Activated T-cell treated with anti-CD3 and anti-CD28 coated beads for 24 hours (primary cell): ENCODE results near the gene BNIP5.
"Not testable (repeated sequence)": the region's sequence is repeated elsewhere in the genome, so short reads cannot be mapped to it uniquely, and the experiment has no call there.

Experiments
- DNase-seq: peaks from one replicate; pipeline ENCODE4 v3.0.0-alpha.2; 2020; ENCODE audit warnings: low read depth

The BNIP5 gene

DNA sequence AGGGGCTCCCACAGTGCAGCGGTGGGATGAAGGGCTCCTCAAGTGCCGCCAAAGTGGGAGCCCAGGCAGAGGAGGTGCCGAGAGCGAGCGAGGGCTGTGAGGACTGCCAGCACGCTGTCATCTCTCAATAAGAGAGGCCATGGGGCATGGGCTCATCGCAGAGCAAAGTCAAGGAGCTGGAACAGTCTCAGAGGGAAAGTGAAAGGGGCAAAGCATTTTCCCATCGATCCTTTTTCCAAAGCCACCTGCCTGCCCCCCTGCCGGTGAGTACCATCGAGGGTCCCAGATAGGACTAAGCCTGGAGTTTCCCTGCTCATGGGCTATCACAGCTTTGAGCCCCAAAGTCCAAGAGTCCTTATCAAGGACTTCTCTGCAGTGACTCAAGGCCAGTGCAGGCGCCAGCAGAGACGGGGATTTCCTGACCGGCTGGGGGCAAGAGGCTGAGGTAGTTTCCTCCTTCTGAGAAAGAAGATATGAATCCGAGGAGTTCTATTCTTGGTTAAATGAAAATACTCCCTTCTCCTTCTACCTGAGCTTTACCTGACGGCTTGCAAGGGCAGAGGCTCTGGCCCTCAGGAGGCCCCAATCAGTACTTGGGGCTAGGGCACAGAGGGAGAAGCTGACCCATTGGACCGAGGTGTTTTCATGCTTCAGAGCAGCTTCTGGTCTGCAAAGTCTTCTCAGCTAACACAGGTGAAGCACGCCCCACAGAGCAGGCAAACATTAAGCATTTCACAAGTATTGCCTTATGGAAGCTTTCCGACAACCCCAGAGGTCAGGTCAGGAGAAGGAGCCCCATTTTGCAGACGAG lies 28.2 kb upstream of the BNIP5 start:
- DNase-seq: no peak

DNA sequence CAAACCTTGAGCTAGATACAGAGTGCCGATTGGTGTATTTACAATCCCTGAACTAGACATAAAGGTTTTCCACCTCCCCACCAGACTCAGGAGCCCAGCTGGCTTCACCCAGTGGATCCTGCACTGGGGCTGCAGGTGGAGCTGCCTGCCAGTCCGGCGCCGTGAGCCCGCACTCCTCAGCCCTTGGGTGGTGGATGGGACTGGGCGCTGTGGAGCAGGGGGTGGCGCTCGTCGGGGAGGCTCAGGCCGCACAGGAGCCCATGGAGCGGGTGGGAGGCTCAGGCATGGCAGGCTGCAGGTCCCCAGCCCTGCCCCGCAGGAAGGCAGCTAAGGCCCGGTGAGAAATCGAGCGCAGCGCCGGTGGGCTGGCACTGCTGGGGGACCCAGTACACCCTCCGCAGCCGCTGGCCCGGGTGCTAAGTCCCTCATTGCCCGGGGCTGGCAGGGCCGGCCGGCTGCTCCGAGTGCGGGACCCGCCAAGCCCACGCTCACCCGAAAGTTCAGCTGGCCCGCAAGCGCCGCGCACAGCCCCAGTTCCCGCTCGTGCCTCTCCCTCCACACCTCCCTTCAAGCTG lies 27.5 kb upstream of the BNIP5 start:
- DNase-seq: not testable (repeated sequence)

DNA sequence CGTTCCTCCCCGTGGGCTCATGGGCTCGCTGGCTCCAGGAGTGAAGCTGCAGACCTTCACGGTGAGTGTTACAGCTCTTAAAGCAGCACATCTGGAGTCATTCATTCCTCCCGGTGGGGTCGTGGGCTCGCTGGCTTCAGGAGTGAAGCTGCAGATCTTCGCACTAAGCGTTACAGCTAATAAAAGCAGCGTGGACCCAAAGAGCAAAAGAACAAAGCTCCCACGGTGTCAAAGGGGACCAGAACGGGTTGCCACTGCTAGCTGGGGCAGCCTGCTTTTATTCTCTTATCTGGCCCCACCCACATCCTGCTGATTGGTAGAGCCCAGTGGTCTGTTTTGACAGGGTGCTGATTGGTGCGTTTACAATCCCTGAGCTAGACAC lies 26.7 kb upstream of the BNIP5 start:
- not testable (repeated sequence) for DNase-seq

DNA sequence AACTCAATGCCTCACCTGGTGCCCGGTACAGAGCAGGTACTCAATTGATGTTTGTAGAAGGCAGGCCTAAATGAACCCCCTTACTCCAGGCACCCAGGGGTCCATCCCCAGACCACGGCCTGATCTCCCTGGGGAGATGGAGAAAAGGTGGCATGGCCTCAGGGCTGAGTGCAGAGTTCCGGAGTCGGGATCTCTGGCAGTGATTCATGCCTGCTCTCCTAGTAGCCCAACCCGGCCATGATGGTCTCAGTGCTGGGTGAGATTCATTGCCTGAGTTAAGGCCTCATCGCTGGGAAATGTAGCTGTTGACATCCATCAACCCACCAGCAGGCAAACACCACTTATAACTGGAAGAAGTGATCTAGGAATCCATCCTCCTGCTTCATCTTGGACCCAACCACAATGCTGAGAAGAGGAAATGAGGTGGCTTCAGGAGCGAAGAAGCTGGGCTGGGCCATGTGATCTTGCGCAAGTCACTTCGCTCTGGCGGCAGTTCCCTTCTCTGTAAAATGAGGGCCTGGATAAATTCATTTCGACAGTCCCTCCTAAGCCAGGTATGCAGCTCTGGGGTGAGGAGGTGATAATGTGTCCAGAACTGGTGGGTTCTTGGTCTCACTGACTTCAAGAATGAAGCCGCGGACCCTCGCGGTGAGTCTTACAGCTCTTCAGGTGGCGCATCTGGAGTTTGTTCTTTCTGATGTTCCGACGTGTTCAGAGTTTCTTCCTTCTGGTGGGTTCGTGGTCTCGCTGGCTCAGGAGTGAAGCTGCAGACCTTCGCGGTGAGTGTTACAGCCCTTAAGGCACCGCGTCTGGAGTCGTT lies 26.1 kb upstream of the BNIP5 start:
- DNase-seq: no peak

DNA sequence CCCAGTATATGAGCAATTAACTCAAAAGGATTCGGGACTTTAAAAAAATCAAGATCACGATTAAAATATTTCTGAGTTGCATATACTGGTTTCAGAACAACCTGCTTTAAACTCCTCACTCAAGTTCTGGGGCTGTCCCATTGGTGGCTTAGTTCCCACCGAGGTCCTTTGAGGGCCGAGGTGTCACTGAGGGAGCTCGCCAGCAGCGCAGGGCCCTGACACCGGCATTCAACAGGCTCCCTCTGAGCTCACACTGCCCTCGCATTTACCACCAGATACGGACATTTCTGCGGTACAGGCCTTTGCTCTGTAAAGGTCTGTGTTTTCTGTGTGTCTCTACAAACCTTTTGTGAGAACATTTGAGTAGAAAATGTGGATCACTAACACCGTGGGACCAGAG lies 24.4 kb upstream of the BNIP5 start:
- DNase-seq: no peak

DNA sequence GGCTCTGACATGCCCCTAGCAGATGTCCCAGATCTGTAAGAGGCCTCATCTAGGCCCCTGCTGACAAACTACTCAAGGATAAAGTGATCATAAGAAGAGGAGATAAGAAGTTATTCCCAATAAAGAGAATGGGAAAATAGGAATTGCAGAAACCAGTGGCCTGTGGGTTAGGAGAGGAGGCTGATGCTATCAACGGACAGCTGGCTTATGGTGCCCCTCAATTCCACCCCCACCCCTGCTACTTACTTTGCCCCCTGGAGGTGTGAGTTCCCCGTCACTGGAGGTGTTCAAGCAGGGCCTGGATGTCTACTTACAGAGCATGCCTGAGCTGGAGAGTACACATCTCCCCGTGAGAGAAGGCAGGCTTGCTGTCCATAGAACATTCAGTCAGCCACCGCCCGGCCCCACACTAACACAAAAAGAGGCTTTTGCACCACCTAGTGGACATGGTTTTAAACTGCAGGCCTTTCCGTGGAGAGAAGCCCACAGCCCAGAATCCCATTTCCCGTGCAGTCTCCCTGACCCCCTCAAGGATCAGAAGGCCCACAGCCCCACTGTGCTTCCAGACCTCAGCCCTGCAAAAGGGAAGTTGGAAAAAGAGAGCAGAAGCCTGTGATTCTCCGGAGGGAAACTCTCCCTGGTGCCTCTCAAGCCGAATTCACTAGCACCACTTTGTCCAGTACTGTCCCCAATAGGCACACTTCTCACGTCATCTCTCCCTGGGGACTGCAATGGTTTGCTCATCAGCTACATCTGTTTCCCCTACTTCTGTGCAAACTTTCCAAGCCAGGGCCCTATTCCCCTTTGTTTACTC lies 23.8 kb upstream of the BNIP5 start:
- peak; percentile 64 for DNase-seq

DNA sequence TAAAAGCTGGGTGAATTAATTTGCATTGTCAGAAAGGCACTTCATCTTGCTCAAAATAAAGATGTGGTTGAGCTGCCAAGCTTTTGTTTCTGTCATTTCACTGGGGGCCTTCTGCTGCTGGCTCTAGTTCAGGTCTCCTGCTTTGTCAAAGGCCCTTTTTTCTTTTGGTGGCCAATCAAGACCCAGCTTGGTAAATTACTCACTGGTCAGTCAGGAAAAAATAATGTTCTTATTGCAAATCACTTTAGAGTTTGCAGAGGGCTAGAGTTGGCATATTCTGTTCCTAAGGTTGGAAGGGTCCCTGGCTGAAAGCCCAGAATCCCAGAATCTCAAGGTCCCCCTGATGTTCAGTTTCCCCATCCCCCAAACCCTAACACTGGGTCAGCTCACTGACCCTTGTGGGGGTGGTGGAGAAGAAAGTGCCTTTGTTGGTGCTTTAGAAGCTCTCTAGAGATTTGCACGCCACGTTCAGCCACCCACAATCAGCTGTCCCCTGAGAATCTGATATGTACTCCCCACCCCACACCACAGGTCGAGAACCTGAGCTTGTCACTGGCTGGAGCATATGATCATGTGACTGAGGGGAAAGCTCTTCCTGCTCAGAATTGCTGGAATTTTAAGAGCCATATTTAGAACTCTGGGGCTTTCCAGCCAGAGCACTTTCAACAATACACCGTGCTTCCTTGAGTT lies 21.7 kb upstream of the BNIP5 start:
- no peak for DNase-seq

DNA sequence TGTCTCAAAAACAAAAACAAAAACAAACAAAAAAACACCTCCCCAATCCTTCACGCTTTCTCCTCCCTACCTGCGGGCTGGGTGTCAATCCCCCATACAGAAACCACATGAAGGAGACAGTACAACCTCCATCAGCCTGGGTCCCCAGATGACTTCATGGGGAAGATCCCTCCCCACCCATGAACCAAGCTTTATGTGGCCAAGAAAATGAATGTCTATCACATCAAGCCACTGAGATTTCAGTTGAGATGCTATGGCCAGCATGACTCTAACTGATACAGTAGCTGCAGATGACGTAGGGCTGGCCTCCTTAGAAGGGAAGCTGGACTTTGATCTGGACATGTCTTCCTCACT lies 21.2 kb upstream of the BNIP5 start:
- DNase-seq: no peak

DNA sequence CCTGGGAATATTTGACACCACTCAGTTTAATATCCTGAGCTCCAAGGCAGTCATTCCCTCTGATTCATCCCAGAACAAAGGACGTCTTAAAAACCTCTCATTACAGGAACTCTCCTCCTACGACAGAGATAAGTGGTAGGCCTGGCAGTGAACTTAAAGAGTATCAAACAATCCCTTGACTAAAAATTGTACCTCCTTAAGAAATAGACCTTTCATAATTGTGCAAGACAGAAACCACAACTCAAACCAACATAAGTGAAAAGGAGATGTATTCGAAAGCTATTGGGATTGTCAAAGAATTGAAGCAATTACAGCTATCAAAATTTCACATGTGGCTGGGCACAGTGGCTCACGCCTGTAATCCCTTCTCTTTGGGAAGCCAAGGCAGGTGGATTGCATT lies 19.1 kb upstream of the BNIP5 start:
- DNase-seq: no peak

DNA sequence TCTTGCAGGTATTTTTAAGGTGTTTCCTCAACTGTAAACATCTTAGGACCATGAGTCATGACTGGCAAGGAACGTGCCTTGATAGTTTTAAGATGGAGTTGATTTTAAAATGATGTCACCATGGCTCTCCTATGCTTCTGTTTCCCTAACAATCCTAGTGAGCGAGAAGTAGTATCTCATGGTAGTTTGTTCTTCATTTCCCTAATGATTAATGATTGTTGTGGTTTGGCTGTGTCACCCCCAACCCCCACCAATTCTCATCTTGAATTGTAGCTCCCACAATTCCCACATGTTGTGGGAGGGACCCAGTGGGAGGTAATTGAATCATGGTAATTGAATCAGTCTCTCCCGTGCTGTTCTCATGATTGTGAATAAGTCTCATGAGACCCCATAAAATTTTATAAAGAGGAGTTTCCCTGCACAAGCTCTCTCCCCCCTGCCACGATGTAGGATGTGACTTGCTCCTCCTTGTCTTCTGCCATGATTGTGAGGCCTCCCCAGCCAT lies 16.8 kb upstream of the BNIP5 start:
- DNase-seq: no peak

DNA sequence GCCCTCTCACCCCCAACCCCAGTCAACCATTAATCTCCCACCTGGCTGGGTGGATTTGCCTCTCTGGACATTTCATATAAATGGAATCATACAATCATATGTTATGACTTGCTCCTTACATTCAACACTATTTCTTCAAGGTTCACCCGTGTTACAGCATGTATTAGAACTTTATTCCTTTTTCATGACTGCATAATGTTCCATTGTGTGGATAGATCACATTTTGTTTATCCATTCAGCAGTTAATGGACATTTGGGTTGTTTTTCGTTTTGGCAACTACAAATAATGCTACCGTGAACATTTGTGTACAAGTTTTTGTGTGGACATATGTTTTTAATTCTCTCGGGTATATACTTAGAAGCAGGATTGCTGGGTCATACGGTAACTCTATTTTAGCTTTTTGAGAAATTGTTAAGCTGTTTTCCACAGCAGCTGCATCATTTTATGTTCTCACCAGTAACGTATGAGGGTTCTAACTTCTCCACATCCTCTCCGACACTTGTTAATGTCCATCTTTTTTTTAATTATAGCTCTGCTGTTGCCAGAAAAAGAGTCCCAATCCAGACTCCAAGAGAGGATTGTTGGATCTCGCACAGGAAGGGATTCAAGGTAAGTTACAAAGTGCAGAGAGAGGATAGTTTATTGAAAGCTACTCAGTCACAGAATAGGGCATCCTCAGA lies 15.9 kb upstream of the BNIP5 start:
- DNase-seq: no peak

DNA sequence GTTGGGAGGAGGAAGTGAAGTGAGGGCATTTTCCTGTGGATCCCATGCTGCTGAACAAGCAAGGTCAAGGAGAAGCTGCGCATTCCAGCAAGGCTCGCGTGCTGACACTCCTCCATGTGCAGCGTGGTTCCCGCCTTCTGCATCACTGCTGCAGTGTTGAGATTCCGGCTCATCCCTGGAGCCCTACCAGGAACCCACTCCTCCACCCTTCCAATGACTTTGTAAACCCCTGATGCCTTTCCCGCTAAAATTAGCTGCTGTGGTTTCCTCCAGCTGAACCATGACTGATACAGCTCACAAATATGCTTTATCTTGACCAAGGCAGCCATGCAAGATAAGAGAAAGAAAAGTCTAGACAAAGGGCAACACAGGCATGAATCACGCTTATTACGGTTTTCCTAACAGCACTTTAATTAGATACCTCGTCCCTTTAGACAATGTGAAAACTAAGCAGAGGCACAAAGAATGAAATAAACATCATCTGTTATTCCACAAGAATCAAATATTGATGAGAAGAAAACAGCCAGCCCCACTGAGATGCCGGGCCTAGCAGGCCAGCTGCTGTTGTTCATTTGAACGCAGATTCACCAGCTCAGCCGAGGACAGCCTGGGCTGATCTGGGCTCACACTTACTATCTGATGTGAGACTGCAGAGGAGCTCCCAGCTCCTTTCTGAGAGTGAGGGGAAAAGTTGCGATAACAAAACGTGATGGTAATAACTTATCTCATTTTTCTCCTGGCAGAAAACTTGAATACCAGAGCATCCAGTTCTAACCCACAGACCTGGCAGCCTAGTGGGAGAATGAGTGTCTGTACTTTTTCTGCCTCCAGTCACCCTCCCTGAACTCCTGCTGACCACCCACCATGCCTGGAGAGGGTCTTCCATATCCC lies 14.2 kb upstream of the BNIP5 start:
- no peak for DNase-seq

DNA sequence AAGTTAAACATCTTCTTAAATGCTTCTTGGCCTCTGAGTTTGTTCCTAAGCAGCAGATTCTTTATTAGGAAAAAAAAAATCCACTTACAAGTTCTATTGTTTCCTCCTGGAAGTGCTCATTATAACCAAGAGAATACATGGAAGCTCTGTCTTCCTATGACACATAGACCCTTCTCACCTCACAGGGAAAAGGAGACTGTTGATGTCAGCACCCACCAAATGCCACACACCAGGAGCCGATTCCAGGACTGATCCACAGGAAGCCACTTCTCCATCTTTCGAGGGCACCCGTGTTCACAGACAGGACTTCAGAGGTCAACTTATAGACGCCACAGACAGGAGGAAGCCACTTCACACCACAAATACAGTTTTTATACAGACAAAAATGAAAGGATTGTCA lies 13.4 kb upstream of the BNIP5 start:
- no peak for DNase-seq

DNA sequence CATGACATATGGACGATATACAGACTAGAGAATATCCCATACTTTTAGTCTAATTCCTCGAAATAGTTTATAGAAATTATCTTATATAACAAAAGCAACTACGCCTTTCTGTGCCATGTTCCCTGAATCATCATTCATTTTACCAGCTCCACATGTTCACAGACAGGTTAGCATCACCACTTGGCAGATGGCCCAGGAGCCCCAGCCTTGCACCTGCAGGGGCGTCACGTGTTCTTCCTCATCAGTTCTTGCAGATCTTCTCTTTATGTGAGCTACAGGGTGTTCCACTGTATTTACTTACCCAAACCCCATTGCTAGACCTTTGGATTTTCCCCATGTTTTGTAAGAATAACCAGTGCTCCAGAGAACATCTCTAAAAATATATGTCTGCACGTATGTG lies 12.6 kb upstream of the BNIP5 start:
- no peak for DNase-seq

DNA sequence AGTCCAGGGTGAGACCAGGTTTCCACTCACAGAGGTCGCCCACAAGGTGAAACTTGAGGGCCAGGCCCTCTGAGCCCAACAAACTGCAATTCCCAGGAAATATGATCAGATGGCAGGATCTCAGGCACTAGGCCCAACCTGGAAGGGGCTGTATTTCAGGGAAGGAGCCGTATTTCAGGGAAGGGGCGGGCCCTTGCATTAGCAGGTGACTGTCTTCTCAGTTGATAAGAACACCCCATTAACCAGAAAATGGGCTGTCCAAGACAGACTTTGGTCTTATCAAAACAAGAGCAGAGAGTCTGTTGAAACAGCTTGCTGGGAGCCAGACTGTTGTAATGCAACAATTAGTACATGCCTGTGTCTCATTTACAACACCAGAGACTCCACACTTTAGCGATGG lies 10.9 kb upstream of the BNIP5 start:
- no peak for DNase-seq

DNA sequence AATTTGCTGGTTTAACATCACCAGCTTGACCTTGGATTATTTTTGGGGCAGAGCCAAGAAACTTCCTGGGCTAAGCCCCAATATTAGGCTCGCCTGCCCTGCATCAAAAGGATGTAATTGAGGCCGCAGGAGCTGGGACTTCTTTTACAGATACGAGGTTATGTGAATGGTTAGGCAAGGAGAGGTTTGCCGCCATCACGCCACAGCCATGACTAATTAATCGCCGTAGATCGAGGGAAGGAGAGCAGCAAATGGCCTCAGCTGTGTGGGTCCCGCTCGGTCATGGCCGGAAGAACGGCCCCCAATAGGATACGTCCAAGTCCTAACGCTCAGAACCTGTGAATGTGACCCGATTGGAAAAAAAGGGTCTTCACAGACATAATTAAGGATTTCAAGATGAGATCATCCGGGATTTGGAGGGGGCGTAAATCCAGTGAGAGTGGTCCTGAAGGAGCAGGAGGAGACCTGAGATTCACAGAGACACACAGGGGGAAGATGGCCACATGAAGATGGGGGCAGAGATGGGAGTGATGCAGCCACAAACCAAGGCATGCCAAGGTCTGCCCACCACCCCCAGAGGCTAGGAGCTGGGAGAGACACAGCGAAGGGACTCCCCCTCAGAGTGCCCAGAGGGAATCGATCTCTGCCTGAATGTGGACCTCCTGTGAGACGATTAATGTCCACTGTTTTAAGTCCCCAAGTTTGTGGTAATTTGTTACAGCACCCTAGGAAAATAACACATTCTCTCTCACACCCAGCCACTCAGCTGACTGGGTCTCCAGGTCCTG lies 10.0 kb upstream of the BNIP5 start:
- no peak for DNase-seq

DNA sequence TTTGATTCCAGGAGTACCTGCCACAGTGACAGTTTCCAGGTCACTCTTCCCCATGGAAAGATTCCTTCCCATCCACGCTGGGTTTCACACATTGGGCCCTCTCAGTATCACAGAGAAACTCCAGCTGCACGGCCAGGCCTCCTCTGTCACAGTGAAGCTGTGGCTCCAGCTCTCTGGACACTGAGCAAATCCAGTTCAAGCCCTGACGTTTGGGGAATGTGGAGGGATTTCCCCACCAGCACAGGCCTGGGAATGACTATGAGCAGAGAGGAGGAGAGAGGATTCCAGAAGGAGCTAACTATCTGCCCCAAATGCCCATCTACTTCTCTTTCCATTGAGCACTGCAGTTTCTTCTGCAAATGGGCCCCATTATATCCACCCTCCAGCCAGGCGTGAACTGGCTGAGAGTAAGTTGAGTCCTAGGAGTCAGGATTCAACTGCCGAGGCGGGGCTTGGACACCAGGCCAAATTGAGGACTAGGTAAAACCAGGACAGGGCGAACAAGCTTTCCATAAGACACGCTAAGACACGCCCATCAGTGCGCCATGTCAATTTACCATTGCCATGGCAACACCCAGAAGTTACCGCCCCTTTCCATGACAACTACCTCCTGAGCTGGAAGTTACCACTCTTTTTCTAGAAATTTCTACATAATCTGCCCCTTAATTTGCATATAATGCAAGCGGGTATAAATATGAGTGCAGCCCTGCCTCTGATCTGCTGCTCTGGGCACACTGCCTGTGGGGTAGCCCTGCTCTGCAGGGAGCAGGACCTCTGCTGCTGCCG lies 9.2 kb upstream of the BNIP5 start:
- DNase-seq: no peak

DNA sequence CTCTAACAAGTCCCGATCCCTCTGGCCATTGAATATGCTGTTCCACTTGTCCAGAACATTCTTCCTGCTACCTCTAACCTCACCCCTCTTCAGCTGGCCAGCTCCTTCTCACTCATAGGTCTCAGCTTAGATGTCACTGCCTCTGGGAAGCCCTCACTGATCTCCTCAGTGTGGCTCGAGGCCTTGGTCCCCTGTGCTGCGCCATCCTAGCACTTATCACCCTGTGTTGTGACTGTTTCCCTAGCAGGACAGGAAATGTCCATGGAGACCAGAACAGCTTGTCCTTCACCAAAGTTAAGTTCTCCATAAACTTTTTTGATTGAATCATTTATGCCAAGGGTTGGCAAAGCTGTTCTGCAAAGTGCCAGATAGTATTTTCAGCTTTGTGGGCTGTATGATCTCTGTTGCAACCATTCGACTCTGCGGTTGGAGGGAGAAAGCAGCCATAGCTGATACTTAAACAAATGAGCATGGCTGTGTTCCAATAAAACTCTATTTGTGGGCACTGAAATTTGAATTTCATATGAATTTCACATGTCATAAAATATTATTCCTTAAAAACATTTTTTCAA lies 6.5 kb upstream of the BNIP5 start:
- no peak for DNase-seq
